Measurements from ENCODE around the gene SRP9. TPM values are rescaled to one million over a fixed set of nuclear protein-coding genes. Genes with fewer than 3 reads are reported as not detected.
A peak's percentile ranks its signal among the peaks of the same experiment; 100 is the strongest.

Gene SRP9
- total and polyA plus RNA-seq, 4 donors: 156 to 244 (median 182) TPM

- Histone ChIP-seq H3K27ac (ENCODE audit: low read depth in 1 of 2, low read length in 1 of 2) (no peak overlapping the region), H3K9me3 (ENCODE audit: control insufficient read depth in 4 of 4, insufficient read depth in 3 of 4, low read length in 3 of 4) (no peaks in the 10 kb centered on the region), H3K9ac (ENCODE audit: insufficient read depth in 1 of 2, low read length in 2 of 2) (no peak overlapping the region), H3K4me3 (no peak overlapping the region), H3K27me3 (ENCODE audit: control insufficient read depth in 3 of 3, insufficient read depth in 3 of 3, low read length in 2 of 3) (no peaks in the 10 kb centered on the region), H3K36me3 (ENCODE audit: control insufficient read depth in 4 of 4, insufficient read depth in 4 of 4, low read length in 4 of 4) (no peaks in the 10 kb centered on the region), H3K4me1 (ENCODE audit: control insufficient read depth in 5 of 5, insufficient read depth in 5 of 5, low read length in 5 of 5) (peaks cover 0 to 36% (median 1%) of the 10 kb centered on the region in 5 donors)
- no peak for TF ChIP-seq CTCF (IDR thresholded peaks at IDR 0.05; ENCODE audit: control extremely low read depth, extremely low read depth)
- ATAC-seq (ENCODE audit: insufficient read depth, low FRiP score) (no peak), DNase-seq (peak in 1 of 3 donors; percentile 22)
Measured at GRCh38 chr1:225745273-225745672, 32.4 kb upstream of the SRP9 start.

GRCh38 chr1:225746361-225747179 is 31.1 kb upstream of the SRP9 start:
- ATAC-seq (ENCODE audit: insufficient read depth, low FRiP score): peak; percentile 85
- DNase-seq: peak; percentile 88 to 96 (median 94)
- TF ChIP-seq CTCF (IDR thresholded peaks at IDR 0.05; ENCODE audit: control extremely low read depth, extremely low read depth): no peak
- Histone ChIP-seq H3K9ac (ENCODE audit: insufficient read depth in 1 of 2, low read length in 2 of 2) (peak overlapping the region in 1 of 2 donors; percentile 45), H3K9me3 (ENCODE audit: control insufficient read depth in 4 of 4, insufficient read depth in 3 of 4, low read length in 3 of 4) (no peaks in the 10 kb centered on the region), H3K4me1 (ENCODE audit: control insufficient read depth in 5 of 5, insufficient read depth in 5 of 5, low read length in 5 of 5) (peaks cover 0 to 49% (median 6%) of the 10 kb centered on the region in 5 donors), H3K27me3 (ENCODE audit: control insufficient read depth in 3 of 3, insufficient read depth in 3 of 3, low read length in 2 of 3) (no peaks in the 10 kb centered on the region), H3K36me3 (ENCODE audit: control insufficient read depth in 4 of 4, insufficient read depth in 4 of 4, low read length in 4 of 4) (no peaks in the 10 kb centered on the region), H3K4me3 (peak overlapping the region; percentile 15), H3K27ac (ENCODE audit: low read depth in 1 of 2, low read length in 1 of 2) (peak overlapping the region; percentile 89 to 93)
- 52 to 73% methylated on average over 18 of the region's 18 CpGs for WGBS, 2 donors

- H3K27ac ChIP-seq (ENCODE audit: low read depth in 1 of 2, low read length in 1 of 2): peak overlapping the region in 1 of 2 donors; percentile 51
- DNase-seq (no peak), ATAC-seq (ENCODE audit: insufficient read depth, low FRiP score) (no peak)
- H3K9me3 ChIP-seq (ENCODE audit: control insufficient read depth in 4 of 4, insufficient read depth in 3 of 4, low read length in 3 of 4): no peaks in the 10 kb centered on the region
- H3K9ac ChIP-seq (ENCODE audit: insufficient read depth in 1 of 2, low read length in 2 of 2): no peak overlapping the region
- 89 to 98% methylated on average over 7 of the region's 7 CpGs for WGBS, 2 donors
- H3K27me3 ChIP-seq (ENCODE audit: control insufficient read depth in 3 of 3, insufficient read depth in 3 of 3, low read length in 2 of 3): no peaks in the 10 kb centered on the region
- no peak overlapping the region for H3K4me3 ChIP-seq
- no peaks in the 10 kb centered on the region for H3K36me3 ChIP-seq (ENCODE audit: control insufficient read depth in 4 of 4, insufficient read depth in 4 of 4, low read length in 4 of 4)
- TF ChIP-seq CTCF (IDR thresholded peaks at IDR 0.05; ENCODE audit: control extremely low read depth, extremely low read depth): no peak
- H3K4me1 ChIP-seq (ENCODE audit: control insufficient read depth in 5 of 5, insufficient read depth in 5 of 5, low read length in 5 of 5): peaks cover 0 to 59% (median 6%) of the 10 kb centered on the region in 5 donors
Measured at GRCh38 chr1:225747566-225747965, 30.1 kb upstream of the SRP9 start.

Data from lung (tissue), 12 donors.